HEK293T (cell line): Measurements from ENCODE around the gene MEGF6.

ENCODE experiments used
- CTCF ChIA-PET: fragments of 350-600 bp; formaldehyde crosslinking; extraction: SDS; loops from one replicate; lab custom pipeline; 2021; ENCODE audit warnings: antibody characterized with exemption, inconsistent platforms; lab: Yijun Ruan, JAX
- POLR2A ChIA-PET: fragments of 350-600 bp; formaldehyde crosslinking; extraction: SDS; loops from one replicate; lab custom pipeline; 2020; ENCODE audit warnings: antibody characterized with exemption, inconsistent platforms; lab: Yijun Ruan, JAX
- DNase-seq: peaks from one replicate; pipeline ENCODE4 v3.0.0; 2012; ENCODE audit warnings: mixed read lengths; ENCODE audit errors: extremely low spot score
- ARNT ChIP-seq: fragments of 450-650 bp; IDR thresholded peaks from 2 replicates; pipeline ENCODE4 v1.6.1; 2017; ENCODE audit warnings: mild to moderate bottlenecking
- BHLHE40 ChIP-seq: fragments of 450-650 bp; IDR thresholded peaks from 2 replicates; pipeline ENCODE4 v1.6.1; 2016; ENCODE audit warnings: mild to moderate bottlenecking, moderate library complexity, borderline replicate concordance
- CTBP1 ChIP-seq: fragments of 450-650 bp; IDR thresholded peaks from 2 replicates; pipeline ENCODE4 v1.6.1; 2016; ENCODE audit warnings: borderline replicate concordance
- ELF4 ChIP-seq: fragments of 450-650 bp; IDR thresholded peaks from 2 replicates; pipeline ENCODE4 v1.6.1; 2017; ENCODE audit warnings: antibody characterized with exemption
- FOXA1 ChIP-seq: fragments of 450-650 bp; IDR thresholded peaks from 2 replicates; pipeline ENCODE4 v1.6.1; 2016; ENCODE audit warnings: mild to moderate bottlenecking
- FOXK2 ChIP-seq: fragments of 450-650 bp; IDR thresholded peaks from 2 replicates; pipeline ENCODE4 v1.6.1; 2016; ENCODE audit warnings: mild to moderate bottlenecking
- FOXM1 ChIP-seq: fragments of 450-650 bp; IDR thresholded peaks from 2 replicates; pipeline ENCODE4 v1.6.1; 2017; ENCODE audit warnings: mild to moderate bottlenecking, borderline replicate concordance
- HDGF ChIP-seq: fragments of 450-650 bp; IDR thresholded peaks from 2 replicates; pipeline ENCODE4 v1.6.1; 2017; ENCODE audit warnings: antibody characterized with exemption, borderline replicate concordance
- L3MBTL2 ChIP-seq: fragments of 450-650 bp; conservative IDR thresholded peaks from 2 replicates; pipeline ENCODE4 v1.6.1; 2016; ENCODE audit warnings: mild to moderate bottlenecking
- LEF1 ChIP-seq: fragments of 450-650 bp; IDR thresholded peaks from 2 replicates; pipeline ENCODE4 v1.6.1; 2017; ENCODE audit warnings: mild to moderate bottlenecking, borderline replicate concordance
- NFRKB ChIP-seq: fragments of 450-650 bp; IDR thresholded peaks from 2 replicates; pipeline ENCODE4 v1.6.1; 2016; ENCODE audit warnings: mild to moderate bottlenecking, moderate library complexity
- SP1 ChIP-seq: fragments of 450-650 bp; IDR thresholded peaks from 2 replicates; pipeline ENCODE4 v1.6.1; 2017
- SUZ12 ChIP-seq: fragments of 450-650 bp; IDR thresholded peaks from 2 replicates; pipeline ENCODE4 v1.6.1; 2016; ENCODE audit warnings: mild to moderate bottlenecking
- TARDBP ChIP-seq: fragments of 450-650 bp; IDR thresholded peaks from 2 replicates; pipeline ENCODE4 v1.6.1; 2016
- ZNF384 ChIP-seq: fragments of 450-650 bp; IDR thresholded peaks from 2 replicates; pipeline ENCODE4 v1.6.1; 2016
- TF ChIP-seq, protein P1 (sequence below): fragments of 450-650 bp; IDR thresholded peaks from 2 replicates; pipeline ENCODE4 v1.6.1; 2016

MEGF6 gene

GRCh38 chr1:3471356-3472087, 139.8 kb downstream of the MEGF6 start:
- CTCF ChIA-PET, result interaction anchor here (0.8 to 2.1 kb wide), 4 partner anchors 10 to 93 kb away, joined by 3 to 19 read pairs (median 4); no protein-coding TSS in a partner anchor
- TF ChIP-seq FOXK2, result no peak
- no peak for TF ChIP-seq FOXM1
- TF ChIP-seq, protein P1, sequence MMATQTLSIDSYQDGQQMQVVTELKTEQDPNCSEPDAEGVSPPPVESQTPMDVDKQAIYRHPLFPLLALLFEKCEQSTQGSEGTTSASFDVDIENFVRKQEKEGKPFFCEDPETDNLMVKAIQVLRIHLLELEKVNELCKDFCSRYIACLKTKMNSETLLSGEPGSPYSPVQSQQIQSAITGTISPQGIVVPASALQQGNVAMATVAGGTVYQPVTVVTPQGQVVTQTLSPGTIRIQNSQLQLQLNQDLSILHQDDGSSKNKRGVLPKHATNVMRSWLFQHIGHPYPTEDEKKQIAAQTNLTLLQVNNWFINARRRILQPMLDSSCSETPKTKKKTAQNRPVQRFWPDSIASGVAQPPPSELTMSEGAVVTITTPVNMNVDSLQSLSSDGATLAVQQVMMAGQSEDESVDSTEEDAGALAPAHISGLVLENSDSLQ, result no peak
- TF ChIP-seq BHLHE40, result no peak
- TF ChIP-seq TARDBP, result no peak
- TF ChIP-seq SP1, result no peak
- TF ChIP-seq NFRKB, result no peak
- TF ChIP-seq HDGF, result no peak
- no peak for TF ChIP-seq FOXA1
- no peak for TF ChIP-seq CTBP1
- TF ChIP-seq ELF4, result no peak
- no peak for TF ChIP-seq LEF1
- no peak for TF ChIP-seq ARNT
- no peak for DNase-seq
- POLR2A ChIA-PET, result interaction anchor here (0.7 kb wide), 1 partner anchor 19 kb away, joined by 3 read pairs; no protein-coding TSS in a partner anchor

DNA sequence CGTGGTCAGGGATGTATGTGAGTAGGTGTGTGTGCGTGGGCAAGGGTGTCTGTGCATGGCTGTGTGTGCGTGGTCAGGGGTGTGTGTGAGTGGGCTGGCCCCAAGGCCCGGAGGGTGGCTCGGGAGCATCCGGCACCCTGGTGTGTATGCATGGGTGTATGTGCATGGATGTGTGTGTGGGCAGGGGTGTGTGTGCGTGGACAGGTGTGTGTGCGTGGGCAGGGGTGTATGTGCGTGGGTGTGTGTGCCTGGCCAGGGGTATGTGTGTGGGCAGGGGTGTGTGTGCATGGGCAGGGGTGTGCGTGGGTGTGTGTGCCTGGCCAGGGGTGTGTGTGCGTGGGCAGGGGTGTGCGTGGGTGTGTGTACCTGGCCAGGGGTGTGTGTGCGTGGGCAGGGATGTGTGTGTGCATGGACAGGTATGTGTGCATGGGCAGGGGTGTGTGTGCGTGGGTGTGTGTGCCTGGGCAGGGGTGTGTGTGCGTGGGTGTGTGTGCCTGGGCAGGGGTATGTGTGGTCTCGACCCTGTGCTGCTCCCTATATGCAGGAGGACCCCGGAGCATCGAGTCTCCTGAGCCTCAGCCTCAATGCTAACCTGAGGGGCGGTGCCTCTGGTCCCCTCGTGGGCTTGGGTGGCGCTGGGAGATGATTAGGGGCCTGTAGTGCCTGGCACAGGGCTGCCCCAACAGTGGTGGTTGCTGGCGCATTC, 140.5 kb downstream of the MEGF6 start:
- TF ChIP-seq LEF1 (no peak), FOXM1 (no peak), SP1 (no peak), L3MBTL2 (no peak), CTBP1 (no peak)
- TF ChIP-seq, protein P1, result no peak
- no peak for DNase-seq
- POLR2A ChIA-PET, result interaction anchor here (0.7 kb wide), 1 partner anchor 18 kb away, joined by 3 read pairs; no protein-coding TSS in a partner anchor
- CTCF ChIA-PET, result interaction anchor here (0.8 to 2.1 kb wide), 3 partner anchors 14 to 94 kb away, joined by 3 to 19 read pairs (median 5); no protein-coding TSS in a partner anchor

GRCh38 chr1:3469849-3470649, 141.3 kb downstream of the MEGF6 start:
- ChIA-PET CTCF (no interaction called here), POLR2A (no interaction called here)
- TF ChIP-seq NFRKB, result no peak
- TF ChIP-seq CTBP1, result no peak
- no peak for TF ChIP-seq HDGF
- TF ChIP-seq ELF4, result no peak
- TF ChIP-seq FOXM1, result no peak
- TF ChIP-seq ZNF384, result no peak
- TF ChIP-seq, protein P1, result no peak
- no peak for TF ChIP-seq L3MBTL2
- no peak for TF ChIP-seq BHLHE40
- no peak for TF ChIP-seq SUZ12
- no peak for TF ChIP-seq FOXA1
- no peak for TF ChIP-seq TARDBP
- no peak for TF ChIP-seq ARNT
- no peak for TF ChIP-seq SP1
- TF ChIP-seq LEF1, result no peak
- no peak for DNase-seq

DNA sequence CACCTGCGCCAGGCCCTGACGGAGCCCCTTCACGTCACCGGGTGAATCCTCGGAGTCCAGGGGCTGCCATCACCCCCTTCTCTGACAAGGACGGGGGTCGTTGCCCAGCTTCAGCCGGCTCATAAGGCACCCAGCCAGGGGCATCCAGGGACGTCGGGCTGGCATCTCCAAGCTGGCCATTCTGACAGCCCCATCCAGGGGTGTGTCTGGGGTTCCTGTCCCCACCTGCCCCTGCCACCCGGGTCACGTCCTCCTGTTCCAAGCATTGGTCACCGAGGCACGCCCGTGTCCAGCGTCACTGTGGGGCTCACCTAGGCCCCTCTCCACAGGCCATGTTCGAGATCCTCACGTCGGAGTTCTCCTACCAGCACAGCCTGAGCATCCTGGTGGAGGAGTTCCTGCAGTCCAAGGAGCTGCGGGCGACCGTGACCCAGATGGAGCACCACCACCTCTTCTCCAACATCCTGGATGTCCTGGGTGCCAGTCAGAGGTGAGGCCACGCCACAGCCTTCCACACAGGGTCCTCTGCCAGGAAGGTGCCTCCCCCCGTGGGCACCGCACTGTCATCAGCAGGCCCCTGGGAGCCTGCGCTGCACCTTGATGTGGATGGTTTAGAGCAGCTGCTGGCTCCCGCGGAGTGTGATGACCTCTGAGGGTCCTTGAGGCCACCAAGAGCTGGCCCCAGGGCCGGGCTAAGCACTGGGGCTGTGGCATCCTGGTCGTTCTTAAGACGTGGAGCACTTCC, 142.0 kb downstream of the MEGF6 start:
- no peak for TF ChIP-seq NFRKB
- TF ChIP-seq FOXM1, result no peak
- no peak for TF ChIP-seq TARDBP
- no peak for TF ChIP-seq ELF4
- TF ChIP-seq CTBP1, result no peak
- no peak for TF ChIP-seq ZNF384
- TF ChIP-seq ARNT, result no peak
- no peak for TF ChIP-seq HDGF
- no peak for TF ChIP-seq LEF1
- TF ChIP-seq SUZ12, result no peak
- TF ChIP-seq L3MBTL2, result no peak
- TF ChIP-seq FOXK2, result no peak
- no peak for TF ChIP-seq SP1
- no peak for TF ChIP-seq BHLHE40
- TF ChIP-seq, protein P1, result no peak
- ChIA-PET CTCF (no interaction called here), POLR2A (interaction anchor here (1.0 kb wide), 1 partner anchor 9 kb away, joined by 3 read pairs; no protein-coding TSS in a partner anchor)
- no peak for DNase-seq
